HTERT RPE-1 (cell line): ENCODE measurements around the gene TMEM129.

Experiments
- in situ Hi-C: fragments of 300-500 bp; cut with MboI; formaldehyde crosslinking; loops from 4 replicates; pipeline ENCODE4 v1.14.3; 2020; ENCODE audit warnings: low sequenced_read_pairs

Gene TMEM129

GRCh38 chr4:1721666-1722550, 785 bp upstream of the TMEM129 start:
- in situ Hi-C loops = no loop called here

GRCh38 chr4:1720163-1720983, 750 bp downstream of the TMEM129 start:
- in situ Hi-C loops = no loop called here

GRCh38 chr4:1718095-1718850, 2.9 kb downstream of the TMEM129 start:
- in situ Hi-C loops = no loop called here

GRCh38 chr4:1717129-1718094, 3.7 kb downstream of the TMEM129 start:
- in situ Hi-C loops = no loop called here

- in situ Hi-C loops = no loop called here
These were observed 4.8 kb downstream of the TMEM129 start for GRCh38 chr4:1716065-1716945.

GRCh38 chr4:1715002-1715758, 5.9 kb downstream of the TMEM129 start:
- in situ Hi-C loops = no loop called here

GRCh38 chr4:1714303-1715001, 6.7 kb downstream of the TMEM129 start:
- in situ Hi-C loops = no loop called here

GRCh38 chr4:1713003-1713851, 7.9 kb downstream of the TMEM129 start:
- in situ Hi-C loops = no loop called here

GRCh38 chr4:1712216-1713002, 8.7 kb downstream of the TMEM129 start, which contains the start of gene SLBP:
Gene SLBP, minus strand, starts transcription at chr4:1712319. Its CDS starts 131 bp downstream, at chr4:1712188.
- in situ Hi-C loops = no loop called here

- in situ Hi-C loops = no loop called here
These were observed 9.4 kb downstream of the TMEM129 start for GRCh38 chr4:1711571-1712215.

- in situ Hi-C loops = no loop called here
These were observed 10.0 kb downstream of the TMEM129 start for GRCh38 chr4:1711055-1711570.

GRCh38 chr4:1708581-1708980, 12.5 kb downstream of the TMEM129 start:
- in situ Hi-C loops = no loop called here

GRCh38 chr4:1706358-1706757, 14.8 kb downstream of the TMEM129 start:
- in situ Hi-C loops = no loop called here

- in situ Hi-C loops = no loop called here
These were observed 15.4 kb downstream of the TMEM129 start for GRCh38 chr4:1705732-1706131.

- in situ Hi-C loops = no loop called here
These were observed 17.3 kb downstream of the TMEM129 start for GRCh38 chr4:1703867-1704266.
